GM19397 (cell line): ENCODE results near the gene HECW1.

ENCODE experiments used
- ATAC-seq: cut with Tn5 transposase; IDR thresholded peaks from one replicate; pipeline ENCODE4 v1.9.1; 2021; ENCODE audit warnings: mild to moderate bottlenecking, moderate library complexity; ENCODE audit not compliant: unreplicated experiment

HECW1 gene

GRCh38 chr7:43142703-43143102 is 30.3 kb downstream of the HECW1 start:
- ATAC-seq, result no peak

DNA sequence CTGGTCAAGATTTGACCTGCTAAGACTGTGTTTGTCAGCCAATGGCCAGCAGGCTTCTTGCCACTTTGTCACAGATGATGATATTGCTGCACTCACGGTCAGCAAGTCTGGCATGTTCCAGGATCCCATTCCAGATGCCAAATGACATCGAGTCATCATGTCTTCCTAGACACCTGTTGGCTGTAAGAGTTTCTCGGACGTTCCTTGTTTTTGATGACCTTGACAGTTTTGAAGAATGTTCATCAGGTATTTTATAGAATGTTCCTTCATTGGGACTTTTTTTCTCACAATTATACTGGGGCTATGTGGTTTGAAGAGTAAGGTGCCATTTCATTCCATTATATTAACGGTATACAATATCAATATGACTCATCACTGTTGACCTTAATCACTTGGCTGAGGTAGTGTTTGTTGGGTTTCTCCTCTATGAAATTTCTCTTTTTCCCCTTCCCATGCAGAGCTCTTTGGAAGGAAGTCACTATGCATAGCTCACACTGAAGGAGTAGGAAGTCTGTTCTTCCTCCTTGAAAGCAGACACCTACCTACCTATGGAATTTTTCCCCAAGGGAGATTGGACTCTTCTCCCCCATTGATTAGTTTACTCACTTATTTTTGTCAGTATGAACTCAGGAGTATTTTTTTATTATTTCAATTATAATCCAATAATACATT is 31.6 kb downstream of the HECW1 start:
- no peak for ATAC-seq

DNA sequence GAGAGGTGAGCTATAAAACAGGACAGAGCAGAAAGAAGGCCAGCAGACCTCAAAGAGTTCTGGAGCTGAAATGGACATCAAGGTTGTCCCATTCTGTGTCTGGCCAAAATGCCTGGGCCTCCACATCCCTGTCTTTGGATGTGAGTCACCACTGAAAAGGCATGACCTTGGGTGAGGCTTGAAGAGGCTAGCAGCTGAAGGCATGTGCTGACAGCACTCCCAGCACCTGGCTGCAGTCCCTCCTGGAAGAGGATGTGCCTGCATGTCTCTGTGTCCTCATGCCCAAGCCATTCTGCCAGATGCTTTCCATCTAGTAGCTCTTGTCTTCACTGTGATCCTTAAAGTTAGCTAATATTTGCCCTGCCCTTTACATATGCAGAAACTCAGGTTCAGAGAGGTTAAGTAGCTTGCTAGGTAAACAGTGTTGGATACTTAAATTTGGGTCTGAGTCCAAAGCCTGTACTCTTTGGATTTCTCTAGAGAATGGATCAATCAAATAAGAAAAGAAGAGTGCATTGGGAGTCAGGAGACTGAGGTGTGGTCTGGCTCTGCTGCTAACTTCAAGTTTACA is 35.8 kb downstream of the HECW1 start:
- ATAC-seq, result no peak

- ATAC-seq, result no peak
Observed at GRCh38 chr7:43151076-43151475, 38.6 kb downstream of the HECW1 start.

GRCh38 chr7:43152696-43153095 is 40.2 kb downstream of the HECW1 start:
- no peak for ATAC-seq

DNA sequence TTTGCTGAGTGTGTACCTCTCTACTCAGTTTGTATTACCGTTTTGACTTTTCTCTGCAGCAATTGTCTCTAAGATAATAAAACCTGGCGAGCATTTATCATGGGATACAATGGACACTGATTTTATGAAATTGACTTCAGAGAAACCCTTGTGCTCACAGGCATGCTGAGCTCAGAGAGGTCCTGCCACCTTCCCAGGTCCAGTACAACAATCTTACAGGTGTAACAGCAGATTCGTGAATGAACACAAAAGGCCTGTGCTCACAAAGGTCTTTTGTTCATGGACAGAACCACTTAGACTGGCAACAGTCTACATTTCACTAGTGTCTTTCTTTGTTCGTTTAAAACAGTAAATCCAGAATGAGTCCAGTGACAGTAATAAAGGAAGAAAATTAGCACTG is 43.2 kb downstream of the HECW1 start:
- ATAC-seq, result no peak

GRCh38 chr7:43163885-43164284 is 51.4 kb downstream of the HECW1 start:
- ATAC-seq, result no peak

GRCh38 chr7:43164757-43165156 is 52.3 kb downstream of the HECW1 start:
- ATAC-seq, result peak; percentile 69

DNA sequence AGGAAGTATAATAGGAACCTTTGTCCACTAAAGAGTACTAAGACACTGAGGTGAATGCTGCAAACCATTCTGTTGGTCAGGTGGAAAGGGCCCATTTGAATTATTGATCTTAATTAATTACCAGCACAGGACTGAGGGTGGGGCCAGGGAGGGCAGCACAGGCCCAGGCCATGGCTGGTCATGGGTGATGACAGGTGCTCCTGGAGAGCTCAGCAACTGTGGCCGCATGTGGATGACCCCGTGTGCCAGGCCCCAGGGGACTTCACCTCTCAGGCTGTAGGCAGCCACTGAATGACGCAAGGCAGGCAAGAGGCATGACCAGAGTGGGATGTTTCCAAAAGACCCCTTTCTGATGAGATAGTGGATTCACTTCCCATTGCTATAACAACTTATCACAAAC is 54.2 kb downstream of the HECW1 start:
- ATAC-seq, result no peak

GRCh38 chr7:43169076-43169475 is 56.6 kb downstream of the HECW1 start:
- no peak for ATAC-seq

GRCh38 chr7:43170571-43170970 is 58.1 kb downstream of the HECW1 start:
- ATAC-seq, result no peak

DNA sequence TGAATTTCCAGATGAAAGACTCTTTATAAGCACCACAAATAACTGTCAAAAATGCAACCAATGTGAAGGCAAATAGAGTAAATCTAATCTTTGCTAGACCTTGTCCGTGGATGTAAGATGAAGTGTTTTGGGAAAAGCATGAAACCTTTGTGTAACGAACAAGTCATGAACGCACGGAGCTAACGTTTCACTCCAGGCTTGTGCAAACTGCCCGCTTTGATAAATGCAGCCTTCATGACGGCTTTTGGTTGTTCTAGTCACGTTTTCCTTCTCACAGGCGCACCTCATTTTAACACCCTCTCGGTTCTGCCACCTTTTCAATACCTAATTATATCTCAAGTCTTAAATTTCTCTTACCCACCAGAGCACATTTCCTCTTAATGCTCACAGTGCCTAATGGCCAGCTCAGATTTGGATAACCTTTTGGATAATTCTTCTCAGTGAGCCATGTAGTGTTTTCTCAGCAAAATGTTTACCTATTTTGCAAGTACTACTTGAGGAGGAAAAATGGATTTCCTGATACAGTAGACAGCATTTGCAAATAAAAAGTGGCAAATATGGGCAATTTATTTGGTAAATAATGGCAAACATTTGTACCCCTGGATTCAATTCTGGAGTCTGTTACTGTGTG is 63.2 kb downstream of the HECW1 start:
- no peak for ATAC-seq

GRCh38 chr7:43179393-43179792 is 66.9 kb downstream of the HECW1 start:
- ATAC-seq, result no peak

DNA sequence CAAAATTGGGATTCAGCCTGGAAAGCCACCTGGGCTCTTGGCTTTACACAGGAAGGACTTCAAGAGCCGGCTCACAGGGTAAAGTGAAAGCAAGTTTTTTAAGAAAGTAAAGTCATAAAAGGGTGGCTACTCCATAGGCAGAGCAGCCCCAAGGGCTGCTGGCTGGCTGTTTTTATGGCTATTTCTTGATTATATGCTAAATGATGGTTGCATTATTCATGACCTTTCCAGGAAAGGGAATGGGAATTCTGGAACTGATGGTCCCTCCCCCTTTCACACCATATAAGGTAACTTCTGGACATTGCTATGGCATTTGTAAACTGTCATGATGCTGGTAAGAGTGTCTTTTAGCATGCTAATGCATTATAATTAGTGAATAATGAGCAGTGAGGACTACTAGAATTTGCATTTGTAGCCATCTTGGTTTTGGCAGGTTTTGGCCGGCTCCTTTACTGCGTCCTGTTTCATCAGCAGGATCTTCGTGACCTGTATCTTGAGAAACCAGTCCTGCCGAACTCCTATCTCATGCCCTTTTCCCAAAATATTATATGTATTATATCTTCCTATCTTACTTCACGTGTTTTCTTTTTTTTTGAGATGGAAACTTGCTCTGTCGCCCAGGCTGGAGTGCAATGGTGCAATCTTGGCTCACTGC is 80.5 kb downstream of the HECW1 start:
- ATAC-seq, result no peak

DNA sequence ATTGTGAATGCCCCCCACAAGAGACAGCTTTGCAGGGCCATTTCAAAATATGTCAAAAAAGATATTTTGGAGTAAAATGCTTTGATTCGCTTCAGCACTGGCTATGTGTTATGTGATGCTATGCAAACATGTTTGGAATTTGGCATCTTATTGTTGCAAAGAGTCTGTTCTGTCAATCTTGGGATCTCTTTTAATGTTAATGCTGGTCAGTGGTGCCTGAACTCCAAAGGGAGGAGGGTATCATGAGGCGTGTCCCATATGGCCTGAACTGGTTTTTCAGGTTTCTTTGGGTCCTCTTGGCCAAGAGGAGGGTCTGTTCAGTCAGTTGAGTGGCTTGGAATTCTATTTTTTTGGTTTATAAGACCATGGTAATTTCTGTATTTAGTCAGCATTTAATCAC is 81.4 kb downstream of the HECW1 start:
- no peak for ATAC-seq

DNA sequence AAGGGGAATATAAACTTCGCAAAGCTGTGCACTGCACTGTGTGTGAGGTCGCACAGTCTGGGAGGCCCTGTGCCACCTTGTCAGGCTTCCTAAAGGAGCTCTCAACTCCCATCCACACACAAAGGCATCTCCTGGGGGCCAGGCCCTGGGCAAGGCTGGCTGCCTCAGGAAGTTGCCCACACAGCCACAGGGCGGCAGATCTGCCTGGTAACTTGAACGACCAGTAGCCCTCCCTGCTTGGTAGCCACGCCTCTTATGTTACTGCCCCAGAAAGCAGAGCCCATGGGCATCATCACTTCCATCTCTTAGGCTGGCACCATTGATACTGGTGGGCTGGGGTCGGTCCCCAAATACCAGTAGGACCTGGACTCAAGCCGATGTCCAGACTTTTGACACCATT is 82.8 kb downstream of the HECW1 start:
- ATAC-seq, result no peak

DNA sequence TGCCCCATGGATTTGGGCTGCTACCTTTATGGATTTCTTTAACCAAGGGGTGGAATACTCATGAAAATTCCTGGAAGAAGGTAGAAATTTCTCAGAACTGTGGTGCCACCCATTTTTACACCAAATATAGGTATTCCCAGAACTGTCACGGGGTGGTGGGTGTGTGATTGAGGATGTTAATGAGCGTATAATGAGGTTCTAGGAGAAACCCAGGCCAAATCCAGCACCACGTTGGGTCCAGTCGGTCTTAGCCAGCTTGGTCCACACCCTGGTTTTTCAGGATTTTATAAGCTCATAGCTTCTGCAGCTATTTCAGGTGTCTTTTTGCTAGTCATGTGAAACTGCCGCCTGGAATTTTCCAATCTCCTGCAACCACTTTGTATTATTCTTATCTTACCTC is 83.3 kb downstream of the HECW1 start:
- no peak for ATAC-seq

DNA sequence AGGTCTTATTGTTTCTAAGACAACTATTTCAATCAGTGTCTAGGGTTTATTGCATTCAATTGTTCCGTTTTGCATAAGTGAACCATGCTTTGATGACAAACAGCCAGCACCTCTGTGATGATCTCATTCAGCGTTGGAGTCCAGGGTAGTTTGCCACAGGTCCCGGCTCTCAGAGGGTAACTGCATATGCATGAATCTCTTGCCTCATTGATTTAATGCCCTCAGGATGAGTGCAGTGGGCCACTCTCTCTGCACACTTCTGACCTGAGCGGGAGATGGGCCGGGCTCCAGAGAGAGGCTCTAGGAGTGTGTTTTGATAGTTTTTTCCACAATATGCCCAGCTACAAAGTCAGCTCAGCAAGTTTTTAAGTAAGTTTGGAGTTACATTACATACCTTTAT is 83.9 kb downstream of the HECW1 start:
- ATAC-seq, result no peak

DNA sequence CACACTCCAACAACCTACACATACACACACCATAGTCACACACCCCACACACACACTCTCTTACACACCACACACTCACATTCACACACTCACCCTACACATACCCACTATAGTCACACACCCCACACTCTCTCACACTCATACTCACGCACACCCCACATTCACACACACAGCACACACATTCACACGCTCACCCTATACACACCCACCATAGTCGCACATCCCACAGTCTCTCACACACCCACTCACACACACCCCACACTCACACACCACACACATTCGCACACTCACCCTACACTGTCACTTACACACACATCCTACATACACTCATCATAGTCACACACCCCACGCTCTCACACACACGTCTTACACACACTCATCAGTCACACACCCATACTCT is 85.6 kb downstream of the HECW1 start:
- ATAC-seq, result no peak

DNA sequence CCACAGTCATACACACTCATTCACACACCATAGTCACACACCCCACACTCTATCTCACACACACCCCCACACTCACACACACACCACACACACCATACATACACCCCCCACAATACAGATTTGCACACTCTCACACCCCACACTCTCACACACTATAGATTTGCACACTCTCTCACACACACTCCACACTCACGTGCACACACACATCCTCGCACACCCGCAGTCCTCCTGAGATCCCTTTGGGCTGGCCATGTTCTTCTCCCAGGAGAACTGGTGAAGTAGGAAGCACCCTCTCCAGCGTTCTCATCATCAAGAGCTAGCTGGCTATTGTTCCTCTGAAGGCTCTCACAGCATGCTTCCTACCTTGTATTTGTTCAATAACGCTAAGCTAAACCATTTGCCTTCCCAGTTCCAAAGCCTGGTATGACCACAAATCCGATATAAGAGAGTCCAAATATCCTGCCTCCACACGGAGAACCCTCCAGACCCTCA is 86.2 kb downstream of the HECW1 start:
- ATAC-seq, result no peak

DNA sequence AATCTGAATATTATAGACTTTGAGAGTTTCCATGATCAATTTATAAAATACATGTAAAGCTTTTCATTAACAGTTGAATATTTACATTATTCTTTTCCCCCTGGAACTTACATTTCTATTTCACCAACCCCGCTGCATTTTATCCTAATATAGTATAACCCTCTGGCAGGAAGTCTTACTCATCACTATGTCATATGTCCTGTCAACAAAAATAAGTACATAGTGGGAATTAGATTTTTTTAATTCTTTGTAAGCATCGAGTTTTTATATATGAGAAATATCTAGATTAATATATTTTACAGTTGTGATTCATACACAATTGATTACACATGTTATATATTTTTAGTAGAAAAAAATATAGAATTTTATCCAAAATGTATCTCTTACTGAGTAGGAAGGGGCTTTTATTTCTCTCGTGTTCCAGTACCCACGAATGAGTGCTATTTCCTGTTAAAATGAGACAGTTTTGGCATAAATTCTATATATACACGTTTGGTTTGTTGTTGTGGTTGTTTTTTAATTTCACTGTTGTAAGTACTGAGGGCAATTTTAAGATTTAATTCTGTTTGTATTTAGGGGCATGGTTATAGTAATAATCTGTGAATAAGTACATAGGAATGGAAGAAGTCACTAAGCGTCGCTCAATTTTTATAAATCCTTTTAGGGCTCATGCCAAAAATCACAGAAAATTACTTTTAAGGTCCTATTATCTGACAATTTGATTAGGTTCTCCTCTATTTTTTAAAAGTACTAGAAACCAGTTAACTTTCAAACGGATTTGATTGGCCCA is 87.1 kb downstream of the HECW1 start:
- ATAC-seq, result no peak
